Pancreas (tissue), 10 donors: ENCODE data around the gene ACVRL1. TPM values are rescaled to one million over a fixed set of nuclear protein-coding genes. Genes with fewer than 3 reads are reported as not detected.

Source experiments
- ATAC-seq, 4 donors: fragments of 200-7000 bp; cut with Tn5 transposase; one replicate each; pipeline versions ENCODE4 v1.8.0 to v1.9.1; 2020; ENCODE audit warnings: mild to moderate bottlenecking in 4 of 4, moderate library complexity in 4 of 4
- DNase-seq, 6 donors: peaks; one replicate each; pipeline ENCODE4 v3.0.0-alpha.2; 2020
- FAIRE-seq: peaks from 2 replicates; lab custom pipeline; 2012; peaks lifted over from hg19 to GRCh38; lab: Jason Lieb, UNC
- H3K27ac ChIP-seq, 4 donors: fragments of 200-600 bp; sonication (generic); 1 replicate in 3 of 4; 2 replicates in 1 of 4; pipeline versions ENCODE4 v1.5.0 to v1.8.0; 2020
- H3K27me3 ChIP-seq, 4 donors: fragments of 200-600 bp; one replicate each; pipeline ENCODE4 v1.8.0; 2021
- H3K36me3 ChIP-seq, 3 donors: fragments of 200-600 bp; sonication (generic) in 1 of 3; one replicate each; pipeline versions ENCODE4 v1.5.0 to v1.8.0; 2020 to 2021
- H3K4me1 ChIP-seq, 3 donors: fragments of 200-600 bp; one replicate each; pipeline ENCODE4 v1.8.0; 2021
- H3K4me3 ChIP-seq, 4 donors: fragments of 200-600 bp; sonication (generic) in 2 of 4; one replicate each; pipeline versions ENCODE4 v1.5.0 to v1.8.0; 2020 to 2021
- H3K9me3 ChIP-seq, 4 donors: fragments of 200-600 bp; one replicate each; pipeline ENCODE4 v1.8.0; 2021
- WGBS, 2 donors: extraction: QIAGEN DNeasy Blood & Tissue Kit; methylation state at CpG; one replicate each; pipeline ENCODE4 v1.1.7; 2013; 5-methylcytosine and 5-hydroxymethylcytosine counted together
- intact Hi-C, 3 donors: fragments of 100-400 bp; cut with DNase I; formaldehyde crosslinking; loops; one replicate each; pipeline versions ENCODE4 v1.11.1 to v1.14.2; 2022
- polyA plus RNA-seq, 2 donors: library from polyadenylated mRNA; stranded (reverse); fragments of 200-250 nt; gene quantifications; one replicate each; pipeline ENCODE4 v1.2.3, GENCODE V29; 2013
- total RNA-seq, 6 donors: library from RNA; stranded (reverse); fragmentation: NEBNext Ultra II Directional in 4 of 6; extraction: Animal tissue kit (Norgen Biotek cat#: 25700) in 4 of 6; gene quantifications; one replicate each; pipeline versions ENCODE4 v1.2.1 to v1.2.4, GENCODE V29; 2021 to 2023
- TF ChIP-seq, protein P1 (sequence below), 4 donors: fragments of 200-600 bp; sonication (generic) in 3 of 4; IDR thresholded peaks; one replicate each; pipeline versions ENCODE4 v1.5.0 to v1.8.0; 2021; ENCODE audit warnings: antibody characterized with exemption in 4 of 4
- donor health status: healthy with polysubstance abuse.
- donor health status: DM: no; HTN: no; CAD: no; lungs with moderate emphysema.
- donor health status: DM: no; HTN: no; CAD: no.
- donor health status: control.
- donor health status: control.
- donor health status: Bipolar disorder and iron deficiency.
- donor health status: DM: yes; HTN: yes; CAD: no.
- donor health status: DM: no; HTN: no; CAD: no.
- donor health status: DM: no; HTN: no; CAD: no.
- donor health status: DM: yes; HTN: yes; CAD: no.

Gene ACVRL1
- total and polyA plus RNA-seq, 8 donors: 6.6 to 20.8 (median 13.1) TPM

- intact Hi-C loops: no loop called here
- H3K27ac ChIP-seq: peak overlapping the region in 3 of 4 donors; percentile 24 to 98 (median 96)
- TF ChIP-seq, protein P1, sequence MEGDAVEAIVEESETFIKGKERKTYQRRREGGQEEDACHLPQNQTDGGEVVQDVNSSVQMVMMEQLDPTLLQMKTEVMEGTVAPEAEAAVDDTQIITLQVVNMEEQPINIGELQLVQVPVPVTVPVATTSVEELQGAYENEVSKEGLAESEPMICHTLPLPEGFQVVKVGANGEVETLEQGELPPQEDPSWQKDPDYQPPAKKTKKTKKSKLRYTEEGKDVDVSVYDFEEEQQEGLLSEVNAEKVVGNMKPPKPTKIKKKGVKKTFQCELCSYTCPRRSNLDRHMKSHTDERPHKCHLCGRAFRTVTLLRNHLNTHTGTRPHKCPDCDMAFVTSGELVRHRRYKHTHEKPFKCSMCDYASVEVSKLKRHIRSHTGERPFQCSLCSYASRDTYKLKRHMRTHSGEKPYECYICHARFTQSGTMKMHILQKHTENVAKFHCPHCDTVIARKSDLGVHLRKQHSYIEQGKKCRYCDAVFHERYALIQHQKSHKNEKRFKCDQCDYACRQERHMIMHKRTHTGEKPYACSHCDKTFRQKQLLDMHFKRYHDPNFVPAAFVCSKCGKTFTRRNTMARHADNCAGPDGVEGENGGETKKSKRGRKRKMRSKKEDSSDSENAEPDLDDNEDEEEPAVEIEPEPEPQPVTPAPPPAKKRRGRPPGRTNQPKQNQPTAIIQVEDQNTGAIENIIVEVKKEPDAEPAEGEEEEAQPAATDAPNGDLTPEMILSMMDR (IDR thresholded peaks at IDR 0.05): no peak
- no peaks in the 10 kb centered on the region for H3K27me3 ChIP-seq
- H3K4me3 ChIP-seq: peak overlapping the region; percentile 86 to 100 (median 94)
- ATAC-seq (no peak), DNase-seq (no peak), FAIRE-seq (no peak)
- no peaks in the 10 kb centered on the region for H3K36me3 ChIP-seq
- WGBS, 2 donors: 10 to 11% methylated on average over 8 of the region's 8 CpGs
- H3K4me1 ChIP-seq: peaks cover 18 to 43% (median 31%) of the 10 kb centered on the region in 3 donors
- no peaks in the 10 kb centered on the region for H3K9me3 ChIP-seq
Measured at GRCh38 chr12:51953089-51953488, 45.8 kb downstream of the ACVRL1 start.

DNA sequence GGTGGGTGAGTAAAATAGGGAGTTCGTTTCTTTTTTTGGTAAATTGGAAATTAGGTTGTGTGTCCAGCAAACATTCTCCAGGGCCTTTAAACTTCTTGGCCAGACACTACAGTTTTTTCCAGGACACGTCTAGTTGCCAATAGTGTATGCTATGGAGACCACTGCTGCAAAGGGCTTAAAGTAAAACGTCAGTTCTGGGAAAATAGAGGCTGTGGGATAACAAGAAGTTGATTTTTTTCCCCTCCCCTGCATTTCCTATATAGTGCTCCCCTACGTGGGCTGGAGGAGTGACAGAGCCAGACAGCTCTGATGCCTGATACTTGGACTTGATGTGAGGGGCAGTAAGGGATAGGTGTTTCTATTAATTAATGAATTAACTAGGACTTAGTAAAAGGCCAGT, 46.6 kb downstream of the ACVRL1 start:
- WGBS, 2 donors: 6% methylated on average over 4 of the region's 4 CpGs
- intact Hi-C loops: no loop called here
- FAIRE-seq (no peak), ATAC-seq (peak in 1 of 4 donors; percentile 0), DNase-seq (no peak)
- H3K4me3 ChIP-seq: peak overlapping the region in 2 of 4 donors; percentile 97 to 100
- no peaks in the 10 kb centered on the region for H3K27me3 ChIP-seq
- H3K9me3 ChIP-seq: no peaks in the 10 kb centered on the region
- peak overlapping the region; percentile 25 to 98 (median 77) for H3K27ac ChIP-seq
- H3K4me1 ChIP-seq: peaks cover 22 to 47% (median 38%) of the 10 kb centered on the region in 3 donors
- TF ChIP-seq, protein P1 (IDR thresholded peaks at IDR 0.05): no peak
- no peaks in the 10 kb centered on the region for H3K36me3 ChIP-seq

- peaks cover 31 to 56% (median 47%) of the 10 kb centered on the region in 3 donors for H3K4me1 ChIP-seq
- DNase-seq (peak in 3 of 6 donors; percentile 39 to 42 (median 39)), FAIRE-seq (no peak), ATAC-seq (peak; percentile 48 to 54 (median 51))
- TF ChIP-seq, protein P1 (IDR thresholded peaks at IDR 0.05): no peak
- 9 to 11% methylated on average over 7 of the region's 7 CpGs for WGBS, 2 donors
- H3K27me3 ChIP-seq: no peaks in the 10 kb centered on the region
- H3K9me3 ChIP-seq: no peaks in the 10 kb centered on the region
- peak overlapping the region in 2 of 4 donors; percentile 97 to 100 for H3K4me3 ChIP-seq
- H3K36me3 ChIP-seq: no peaks in the 10 kb centered on the region
- intact Hi-C loops: no loop called here
- H3K27ac ChIP-seq: peak overlapping the region; percentile 25 to 98 (median 77)
Measured at GRCh38 chr12:51954561-51955361, 47.5 kb downstream of the ACVRL1 start.

- H3K4me1 ChIP-seq: peaks cover 35 to 66% (median 53%) of the 10 kb centered on the region in 3 donors
- DNase-seq (no peak), ATAC-seq (no peak), FAIRE-seq (no peak)
- H3K36me3 ChIP-seq: no peaks in the 10 kb centered on the region
- TF ChIP-seq, protein P1 (IDR thresholded peaks at IDR 0.05): no peak
- no peaks in the 10 kb centered on the region for H3K27me3 ChIP-seq
- no peak overlapping the region for H3K4me3 ChIP-seq
- intact Hi-C loops: no loop called here
- no peaks in the 10 kb centered on the region for H3K9me3 ChIP-seq
- WGBS, 2 donors: 14 to 29% methylated on average over 1 of the region's 1 CpG
- peak overlapping the region; percentile 25 to 98 (median 77) for H3K27ac ChIP-seq
Measured at GRCh38 chr12:51955702-51956101, 48.4 kb downstream of the ACVRL1 start.

DNA sequence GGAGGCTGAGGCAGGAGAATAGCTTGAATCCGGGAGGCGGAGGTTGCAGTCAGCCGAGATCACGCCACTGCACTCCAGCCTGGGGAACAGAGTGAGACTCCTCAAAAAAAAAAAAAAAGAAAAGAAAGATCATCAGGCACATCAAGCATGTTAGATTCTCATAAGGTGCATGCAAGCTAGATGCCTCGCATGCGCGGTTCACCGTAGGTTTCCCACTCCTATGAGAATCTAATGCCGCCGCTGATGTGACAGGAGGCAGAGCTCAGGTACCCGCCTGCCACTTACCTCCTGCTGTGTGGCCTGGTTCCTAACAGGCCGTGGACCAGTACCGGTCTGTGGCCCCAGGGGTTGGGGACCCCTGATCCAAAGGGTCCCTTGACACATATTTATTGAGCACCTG, 51.2 kb downstream of the ACVRL1 start:
- H3K9me3 ChIP-seq: no peaks in the 10 kb centered on the region
- H3K4me3 ChIP-seq: no peak overlapping the region
- WGBS, 2 donors: 94 to 98% methylated on average over 13 of the region's 13 CpGs
- H3K36me3 ChIP-seq: no peaks in the 10 kb centered on the region
- no peak overlapping the region for H3K27ac ChIP-seq
- FAIRE-seq (no peak), ATAC-seq (no peak), DNase-seq (no peak)
- intact Hi-C loops: no loop called here
- TF ChIP-seq, protein P1 (IDR thresholded peaks at IDR 0.05): no peak
- H3K4me1 ChIP-seq: peaks cover 38 to 82% (median 74%) of the 10 kb centered on the region in 3 donors
- no peaks in the 10 kb centered on the region for H3K27me3 ChIP-seq
